H1 (cell line): ENCODE results near the gene ZMYND12. TPM values are rescaled to one million over a fixed set of nuclear protein-coding genes. Genes with fewer than 3 reads are reported as not detected.

ENCODE experiments used
- ASH2L ChIP-seq: fragments of 200-600, 300-600 bp; sonication (generic); IDR thresholded peaks from one replicate; pipeline ENCODE4 v1.7.1; 2017; ENCODE audit warnings: low read length
- CEBPB ChIP-seq: IDR thresholded peaks from 2 replicates; pipeline ENCODE4 v1.6.1; 2012; ENCODE audit warnings: low read depth, low read length
- CHD1 ChIP-seq: IDR thresholded peaks from 2 replicates; pipeline ENCODE4 v1.6.1; 2012; ENCODE audit warnings: low read depth, low read length, improper control_type of control experiment
- CREB1 ChIP-seq: IDR thresholded peaks from 2 replicates; pipeline ENCODE4 v1.6.1; 2012; ENCODE audit warnings: inconsistent platforms
- EZH2 ChIP-seq: fragments of 200-600 bp; sonication (generic); IDR thresholded peaks from 2 replicates; pipeline ENCODE4 v1.7.1; 2012; ENCODE audit warnings: low read depth, mild to moderate bottlenecking, moderate library complexity, low read length, inconsistent platforms; ENCODE audit not compliant: severe bottlenecking
- GABPA ChIP-seq: IDR thresholded peaks from 2 replicates; pipeline ENCODE4 v1.6.1; 2011; ENCODE audit warnings: mild to moderate bottlenecking, low read length, moderate library complexity, borderline replicate concordance; ENCODE audit not compliant: insufficient read depth
- GTF2F1 ChIP-seq: IDR thresholded peaks from 2 replicates; pipeline ENCODE4 v1.6.1; 2012; ENCODE audit warnings: low read depth, low read length, improper control_type of control experiment, borderline replicate concordance
- HDAC2 ChIP-seq, 2 experiments: fragments of 300-600 bp in 1 of 2; sonication (generic) in 1 of 2; IDR thresholded peaks; 2 replicates each; pipeline ENCODE4 v1.6.1; 2011 to 2012; ENCODE audit warnings: low read depth in 2 of 2, low read length in 2 of 2, mild to moderate bottlenecking in 2 of 2, moderate library complexity in 2 of 2, borderline replicate concordance in 1 of 2, inconsistent platforms in 1 of 2
- JUN ChIP-seq: IDR thresholded peaks from 2 replicates; pipeline ENCODE4 v1.6.1; 2011; ENCODE audit warnings: low read depth, mild to moderate bottlenecking, improper control_type of control experiment, low read length
- KDM5A ChIP-seq: fragments of 200-600 bp; IDR thresholded peaks from 2 replicates; pipeline ENCODE4 v1.7.1; 2012; ENCODE audit warnings: mild to moderate bottlenecking, low read length, inconsistent platforms, mixed read lengths
- NANOG ChIP-seq: IDR thresholded peaks from 2 replicates; pipeline ENCODE4 v1.6.1; 2011; ENCODE audit warnings: low read length, low read depth, mild to moderate bottlenecking, inconsistent platforms; ENCODE audit not compliant: insufficient read depth, poor library complexity, severe bottlenecking
- NRF1 ChIP-seq: IDR thresholded peaks from 2 replicates; pipeline ENCODE4 v1.6.1; 2011; ENCODE audit warnings: mild to moderate bottlenecking, low read depth, low read length, improper control_type of control experiment
- POLR2A ChIP-seq, 2 experiments: IDR thresholded peaks; 1 replicate in 1 of 2; 2 replicates in 1 of 2; pipeline ENCODE4 v1.6.1; 2011; ENCODE audit warnings: low read depth in 2 of 2, low read length in 2 of 2, mild to moderate bottlenecking in 2 of 2; ENCODE audit errors: control extremely low read depth in 1 of 2
- SIN3A ChIP-seq, 2 experiments: IDR thresholded peaks in 1 of 2; conservative IDR thresholded peaks in 1 of 2; 2 replicates each; pipeline ENCODE4 v1.6.1; 2011 to 2012; ENCODE audit warnings: low read length in 2 of 2, improper control_type of control experiment in 1 of 2, low read depth in 1 of 2, mild to moderate bottlenecking in 1 of 2
- SIRT6 ChIP-seq: IDR thresholded peaks from one replicate; pipeline ENCODE4 v1.7.1; 2012; ENCODE audit warnings: low read length, inconsistent platforms
- TAF1 ChIP-seq: IDR thresholded peaks from 2 replicates; pipeline ENCODE4 v1.6.1; 2011; ENCODE audit warnings: mild to moderate bottlenecking, low read depth, low read length
- TBP ChIP-seq: IDR thresholded peaks from 2 replicates; pipeline ENCODE4 v1.6.1; 2011; ENCODE audit warnings: low read depth, low read length, improper control_type of control experiment
- ZNF274 ChIP-seq: IDR thresholded peaks from 2 replicates; pipeline ENCODE4 v1.7.0; 2012; ENCODE audit warnings: low read length, borderline replicate concordance; ENCODE audit errors: extremely low read depth
- polyA plus RNA-seq, 7 experiments: library from polyadenylated mRNA; depleted of rRNA in 3 of 7; stranded (reverse) in 5 of 7; unstranded in 2 of 7; fragments of >200 nt in 5 of 7; fragments of 200-250 nt in 2 of 7; gene quantifications; 1 replicate in 5 of 7; 2 replicates in 1 of 7; 4 replicates in 1 of 7; pipeline versions ENCODE4 v1.2.1 to v1.2.3, GENCODE V29; 2011 to 2013; ENCODE audit warnings: missing spikeins in 2 of 7, mixed read lengths in 2 of 7
- total RNA-seq: library from RNA; stranded (reverse); fragmentation: NEBNext Ultra II Directional; extraction: Animal tissue kit (Norgen Biotek cat#: 25700); gene quantifications from 2 replicates; pipeline ENCODE4 v1.2.1, GENCODE V29; 2021
- TF ChIP-seq, protein P1 (sequence below): IDR thresholded peaks from 2 replicates; pipeline ENCODE4 v1.6.1; 2012; ENCODE audit warnings: low read length, inconsistent platforms
- TF ChIP-seq, protein P2 (sequence below): IDR thresholded peaks from 2 replicates; pipeline ENCODE4 v1.6.1; 2011; ENCODE audit warnings: low read length, improper control_type of control experiment
- TF ChIP-seq, protein P3 (sequence below): IDR thresholded peaks from 2 replicates; pipeline ENCODE4 v1.6.1; 2011; ENCODE audit warnings: low read depth, mild to moderate bottlenecking, low read length; ENCODE audit not compliant: insufficient read depth

ZMYND12 gene
- total and polyA plus RNA-seq, 2 of the 8 experiments (the other 6 are each of a cell fraction or from before 2014, with no cell fraction given) = 0.62 TPM; not detected in 1

DNA sequence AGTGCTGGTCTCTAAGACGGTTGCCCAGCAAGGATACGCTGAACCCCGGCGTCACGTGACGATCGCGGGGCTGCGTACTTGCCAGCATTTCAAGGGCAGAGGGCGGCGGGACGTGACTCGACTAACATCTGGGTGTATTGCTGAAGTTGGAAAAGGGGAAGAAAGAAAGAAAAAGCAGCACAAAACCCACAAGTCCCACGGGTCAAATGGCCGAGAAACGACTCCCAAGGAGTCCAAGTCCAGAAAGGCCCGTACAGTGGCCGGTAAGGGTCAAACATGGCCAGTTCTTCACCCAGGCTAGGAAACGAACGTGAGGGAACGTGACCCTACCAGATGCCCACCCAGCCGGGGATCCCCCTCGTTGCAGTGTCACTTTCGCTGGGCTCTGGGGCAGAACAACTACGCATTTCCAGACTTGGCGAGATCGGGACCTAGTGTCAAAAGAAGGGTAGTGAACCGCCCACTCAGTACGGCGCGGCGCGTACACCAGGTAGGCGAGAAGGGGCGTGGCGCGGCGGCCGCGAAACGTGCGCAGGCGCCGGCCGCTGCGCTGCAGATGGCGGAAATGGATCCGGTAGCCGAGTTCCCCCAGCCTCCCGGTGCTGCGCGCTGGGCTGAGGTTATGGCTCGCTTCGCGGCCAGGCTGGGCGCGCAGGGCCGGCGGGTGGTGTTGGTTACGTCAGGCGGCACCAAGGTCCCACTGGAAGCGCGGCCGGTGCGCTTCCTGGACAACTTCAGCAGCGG is at the start of gene ZMYND12, which contains the start of gene PPCS (continued):
- TF ChIP-seq, protein P1, sequence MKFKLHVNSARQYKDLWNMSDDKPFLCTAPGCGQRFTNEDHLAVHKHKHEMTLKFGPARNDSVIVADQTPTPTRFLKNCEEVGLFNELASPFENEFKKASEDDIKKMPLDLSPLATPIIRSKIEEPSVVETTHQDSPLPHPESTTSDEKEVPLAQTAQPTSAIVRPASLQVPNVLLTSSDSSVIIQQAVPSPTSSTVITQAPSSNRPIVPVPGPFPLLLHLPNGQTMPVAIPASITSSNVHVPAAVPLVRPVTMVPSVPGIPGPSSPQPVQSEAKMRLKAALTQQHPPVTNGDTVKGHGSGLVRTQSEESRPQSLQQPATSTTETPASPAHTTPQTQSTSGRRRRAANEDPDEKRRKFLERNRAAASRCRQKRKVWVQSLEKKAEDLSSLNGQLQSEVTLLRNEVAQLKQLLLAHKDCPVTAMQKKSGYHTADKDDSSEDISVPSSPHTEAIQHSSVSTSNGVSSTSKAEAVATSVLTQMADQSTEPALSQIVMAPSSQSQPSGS = no peak
- TF ChIP-seq ZNF274 (no peak), KDM5A (no peak), TBP (peak; percentile 39; the same call in 1 of the 2 replicates), HDAC2 (IDR thresholded peaks at IDR 0.05; ENCODE audit: borderline replicate concordance in 1 of 2, low read depth in 2 of 2, low read length in 2 of 2) (peak in 1 of 2 experiments; percentile 84; a peak in 2 of 4 replicates), SIN3A (conservative IDR thresholded peaks at IDR 0.05 in 1 of 2, IDR thresholded peaks at IDR 0.05 in 1 of 2; ENCODE audit: low read depth in 1 of 2, low read length in 2 of 2) (peak in 1 of 2 experiments; percentile 14; a peak in 1 of 4 replicates), TAF1 (peak; percentile 75), GTF2F1 (0 out of 2 replicates have a peak, but pooled peaks have one; percentile 16), CEBPB (no peak), POLR2A (IDR thresholded peaks at IDR 0.05; ENCODE audit: control extremely low read depth in 1 of 2, low read depth in 2 of 2, low read length in 2 of 2) (peak; percentile 73 to 83), JUN (no peak), EZH2 (no peak), NRF1 (peak; percentile 75), ASH2L (peak; percentile 76), CREB1 (peak; percentile 32), CHD1 (no peak), GABPA (no peak), NANOG (no peak), SIRT6 (no peak)
- TF ChIP-seq, protein P2, sequence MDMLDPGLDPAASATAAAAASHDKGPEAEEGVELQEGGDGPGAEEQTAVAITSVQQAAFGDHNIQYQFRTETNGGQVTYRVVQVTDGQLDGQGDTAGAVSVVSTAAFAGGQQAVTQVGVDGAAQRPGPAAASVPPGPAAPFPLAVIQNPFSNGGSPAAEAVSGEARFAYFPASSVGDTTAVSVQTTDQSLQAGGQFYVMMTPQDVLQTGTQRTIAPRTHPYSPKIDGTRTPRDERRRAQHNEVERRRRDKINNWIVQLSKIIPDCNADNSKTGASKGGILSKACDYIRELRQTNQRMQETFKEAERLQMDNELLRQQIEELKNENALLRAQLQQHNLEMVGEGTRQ = peak; percentile 94
- TF ChIP-seq, protein P3, sequence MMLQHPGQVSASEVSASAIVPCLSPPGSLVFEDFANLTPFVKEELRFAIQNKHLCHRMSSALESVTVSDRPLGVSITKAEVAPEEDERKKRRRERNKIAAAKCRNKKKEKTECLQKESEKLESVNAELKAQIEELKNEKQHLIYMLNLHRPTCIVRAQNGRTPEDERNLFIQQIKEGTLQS = peak; percentile 73; the same call in 1 of the 2 replicates
